Peyer's patch (tissue), 4 donors: Measurements from ENCODE around the gene UBD. TPM values are rescaled to one million over a fixed set of nuclear protein-coding genes. Genes with fewer than 3 reads are reported as not detected.

Experiments used
- DNase-seq, 3 donors: peaks; one replicate each; pipeline ENCODE4 v3.0.0-alpha.2; 2017 to 2019
- H3K27ac ChIP-seq, 4 donors: fragments of 200-600 bp; sonication (generic); one replicate each; pipeline ENCODE4 v1.5.1; 2016 to 2019
- H3K27me3 ChIP-seq, 2 donors: fragments of 200-600 bp; sonication (generic); one replicate each; pipeline ENCODE4 v1.5.1; 2019
- H3K36me3 ChIP-seq, 3 donors: fragments of 200-600 bp; sonication (generic); one replicate each; pipeline ENCODE4 v1.5.1; 2016 to 2019
- H3K4me1 ChIP-seq, 4 donors: fragments of 200-600 bp; sonication (generic); one replicate each; pipeline ENCODE4 v1.5.1; 2016 to 2019
- H3K4me3 ChIP-seq, 4 donors: fragments of 200-600 bp; sonication (generic); 1 replicate in 3 of 4; 2 replicates in 1 of 4; pipeline ENCODE4 v1.5.1; 2016 to 2019; ENCODE audit warnings: mild to moderate bottlenecking in 1 of 4
- H3K9me3 ChIP-seq, 4 donors: fragments of 200-600 bp; sonication (generic); one replicate each; pipeline ENCODE4 v1.5.1; 2016 to 2019; ENCODE audit warnings: mild to moderate bottlenecking in 1 of 4
- POLR2A ChIP-seq, 2 donors: fragments of 450-650 bp; IDR thresholded peaks; one replicate each; pipeline ENCODE4 v1.5.1; 2017; ENCODE audit warnings: antibody characterized with exemption in 2 of 2, mild to moderate bottlenecking in 2 of 2, moderate library complexity in 2 of 2
- total RNA-seq, 4 donors: library from RNA; depleted of rRNA; stranded (reverse); fragments of >200 nt; gene quantifications; one replicate each; pipeline ENCODE4 v1.1.0, GENCODE V29; 2016
- TF ChIP-seq, protein P1 (sequence below), 6 experiments: fragments of 450-650 bp in 4 of 6; fragments of 200-600 bp in 2 of 6; sonication (generic) in 1 of 6; IDR thresholded peaks; one replicate each; pipeline ENCODE4 v1.5.1; 2017 to 2019; ENCODE audit warnings: antibody characterized with exemption in 6 of 6, mild to moderate bottlenecking in 3 of 6, moderate library complexity in 1 of 6

UBD gene
- total RNA-seq, 4 donors from 2014 or later, result 1.6 to 24.8 (median 2.0) TPM

DNA sequence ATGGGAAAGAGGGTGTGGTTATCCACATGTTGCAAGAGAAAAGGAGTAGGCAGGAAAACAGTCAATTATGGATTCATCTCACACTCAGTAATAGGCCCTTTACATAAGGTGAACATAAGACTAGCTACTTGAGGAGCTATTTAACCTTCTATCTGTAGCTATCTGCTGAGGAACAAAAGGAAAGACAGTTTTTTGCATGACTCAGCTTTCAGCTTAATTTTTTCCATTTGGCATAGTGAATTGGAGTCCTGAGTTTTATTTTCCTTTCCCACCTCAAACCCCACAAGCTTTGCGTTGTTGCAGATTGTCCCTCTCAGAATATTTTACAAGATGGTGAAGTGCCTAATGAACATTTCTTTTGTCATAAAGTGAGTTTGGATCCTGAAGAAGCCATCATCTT lies 32.4 kb downstream of the UBD start:
- Histone ChIP-seq H3K27ac (no peak overlapping the region), H3K9me3 (no peaks in the 10 kb centered on the region), H3K27me3 (no peaks in the 10 kb centered on the region), H3K36me3 (no peaks in the 10 kb centered on the region), H3K4me3 (no peak overlapping the region), H3K4me1 (no peaks in the 10 kb centered on the region)
- TF ChIP-seq POLR2A (IDR thresholded peaks at IDR 0.05), result no peak
- TF ChIP-seq, protein P1, sequence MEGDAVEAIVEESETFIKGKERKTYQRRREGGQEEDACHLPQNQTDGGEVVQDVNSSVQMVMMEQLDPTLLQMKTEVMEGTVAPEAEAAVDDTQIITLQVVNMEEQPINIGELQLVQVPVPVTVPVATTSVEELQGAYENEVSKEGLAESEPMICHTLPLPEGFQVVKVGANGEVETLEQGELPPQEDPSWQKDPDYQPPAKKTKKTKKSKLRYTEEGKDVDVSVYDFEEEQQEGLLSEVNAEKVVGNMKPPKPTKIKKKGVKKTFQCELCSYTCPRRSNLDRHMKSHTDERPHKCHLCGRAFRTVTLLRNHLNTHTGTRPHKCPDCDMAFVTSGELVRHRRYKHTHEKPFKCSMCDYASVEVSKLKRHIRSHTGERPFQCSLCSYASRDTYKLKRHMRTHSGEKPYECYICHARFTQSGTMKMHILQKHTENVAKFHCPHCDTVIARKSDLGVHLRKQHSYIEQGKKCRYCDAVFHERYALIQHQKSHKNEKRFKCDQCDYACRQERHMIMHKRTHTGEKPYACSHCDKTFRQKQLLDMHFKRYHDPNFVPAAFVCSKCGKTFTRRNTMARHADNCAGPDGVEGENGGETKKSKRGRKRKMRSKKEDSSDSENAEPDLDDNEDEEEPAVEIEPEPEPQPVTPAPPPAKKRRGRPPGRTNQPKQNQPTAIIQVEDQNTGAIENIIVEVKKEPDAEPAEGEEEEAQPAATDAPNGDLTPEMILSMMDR (IDR thresholded peaks at IDR 0.05), result no peak
- no peak for DNase-seq

DNA sequence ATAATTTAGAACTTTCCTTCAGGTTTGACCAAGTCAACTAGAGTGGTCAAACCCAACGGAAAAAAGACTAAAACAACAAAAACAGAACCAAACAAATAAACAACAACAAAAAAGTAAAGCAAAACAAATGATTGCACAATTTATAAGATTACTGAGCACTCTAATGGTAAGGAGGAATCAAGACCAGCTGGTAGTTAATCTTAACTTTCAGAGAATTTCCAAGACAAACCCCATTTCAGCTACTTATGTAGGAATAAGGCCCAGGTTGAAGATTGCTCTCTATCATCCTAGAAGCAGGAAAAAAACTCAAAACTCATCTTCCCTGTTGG lies 34.3 kb downstream of the UBD start:
- H3K27me3 ChIP-seq, result no peaks in the 10 kb centered on the region
- no peaks in the 10 kb centered on the region for H3K9me3 ChIP-seq
- H3K4me3 ChIP-seq, result no peak overlapping the region
- no peak overlapping the region for H3K27ac ChIP-seq
- H3K4me1 ChIP-seq, result no peaks in the 10 kb centered on the region
- DNase-seq, result no peak
- TF ChIP-seq, protein P1 (IDR thresholded peaks at IDR 0.05), result no peak
- no peak for TF ChIP-seq POLR2A (IDR thresholded peaks at IDR 0.05)
- H3K36me3 ChIP-seq, result no peaks in the 10 kb centered on the region

DNA sequence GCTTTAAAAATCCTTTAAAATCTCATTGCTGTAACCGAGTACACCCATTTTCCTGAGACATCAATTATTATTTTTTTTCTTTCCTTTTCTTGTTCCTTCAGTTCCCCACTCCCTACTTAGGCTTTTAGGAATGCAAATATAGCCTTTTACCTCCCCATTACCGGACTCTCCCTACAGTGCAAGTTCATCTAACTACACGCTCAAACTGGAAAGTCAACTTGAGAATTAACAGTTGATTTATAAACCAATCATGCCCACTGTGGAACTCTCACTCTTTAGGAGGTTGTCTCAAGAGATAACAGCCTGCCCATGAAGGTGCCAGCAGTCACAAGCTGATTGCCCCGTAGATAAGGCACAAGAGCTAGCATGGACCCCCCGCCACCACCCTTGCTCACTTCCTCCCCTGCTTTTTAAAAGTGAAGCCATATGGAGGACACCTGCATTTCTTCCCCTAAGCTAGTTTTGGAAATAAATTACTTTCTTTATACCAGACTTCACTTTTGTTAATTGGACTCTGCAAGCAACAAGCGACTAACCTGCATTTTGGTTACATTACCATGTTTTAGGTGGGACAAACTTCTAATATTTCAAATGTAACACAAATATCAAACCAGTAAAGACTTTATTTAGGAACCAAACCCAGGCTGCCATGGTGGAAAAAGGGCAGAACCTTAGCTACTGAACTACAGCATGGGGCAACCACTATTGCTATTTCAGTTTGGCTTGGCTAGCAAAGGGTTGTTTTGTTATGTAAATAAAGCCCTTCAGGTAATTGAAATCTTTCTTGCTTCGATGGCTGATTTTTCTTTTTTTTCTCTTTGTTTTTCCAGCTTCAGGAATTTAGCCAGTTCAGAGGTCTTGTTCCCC lies 34.9 kb downstream of the UBD start:
- H3K27me3 ChIP-seq, result no peaks in the 10 kb centered on the region
- no peaks in the 10 kb centered on the region for H3K4me1 ChIP-seq
- TF ChIP-seq, protein P1 (IDR thresholded peaks at IDR 0.05), result no peak
- TF ChIP-seq POLR2A (IDR thresholded peaks at IDR 0.05), result no peak
- no peaks in the 10 kb centered on the region for H3K36me3 ChIP-seq
- no peak for DNase-seq
- H3K9me3 ChIP-seq, result no peaks in the 10 kb centered on the region
- H3K27ac ChIP-seq, result no peak overlapping the region
- H3K4me3 ChIP-seq, result no peak overlapping the region

DNA sequence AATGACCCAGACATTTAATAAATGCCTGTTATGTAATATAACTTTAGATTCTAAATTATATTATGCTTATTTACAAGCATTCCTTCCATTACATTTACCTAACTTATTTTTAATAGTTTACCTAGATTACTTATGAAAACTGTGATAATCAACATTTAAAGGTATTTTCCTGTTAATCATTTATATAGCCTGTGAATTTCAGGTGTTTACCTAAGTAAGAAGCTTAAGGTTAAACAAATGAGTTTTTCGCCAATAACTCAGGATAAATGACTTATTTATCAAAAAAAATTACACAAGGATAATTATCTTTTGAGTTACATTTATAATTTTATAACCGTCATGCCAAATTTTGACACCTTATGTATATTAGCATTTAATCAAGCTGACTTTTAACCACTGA lies 35.5 kb downstream of the UBD start:
- no peak overlapping the region for H3K27ac ChIP-seq

DNA sequence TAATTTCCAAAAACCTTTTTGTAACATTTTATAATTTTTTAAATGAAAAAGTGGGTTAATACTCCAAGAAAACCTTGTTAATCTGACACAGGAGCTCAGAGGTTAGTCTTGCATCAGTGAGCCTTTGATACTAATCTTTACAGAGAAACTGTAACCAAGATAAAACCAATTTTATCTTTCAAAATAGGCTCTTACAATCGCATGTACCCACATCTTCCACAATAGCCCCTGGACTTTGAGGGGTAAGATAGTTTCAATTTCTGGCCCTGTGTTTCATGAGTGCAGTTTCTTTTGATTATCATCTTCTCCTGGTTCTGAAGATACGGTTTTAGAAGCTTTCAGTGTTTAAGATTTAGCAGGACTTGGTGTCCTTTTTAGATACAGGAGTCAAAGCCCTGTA lies 37.3 kb downstream of the UBD start:
- no peak overlapping the region for H3K4me3 ChIP-seq
- no peak overlapping the region for H3K27ac ChIP-seq
- no peak for TF ChIP-seq POLR2A (IDR thresholded peaks at IDR 0.05)
- TF ChIP-seq, protein P1 (IDR thresholded peaks at IDR 0.05), result no peak
- no peak for DNase-seq
- no peaks in the 10 kb centered on the region for H3K4me1 ChIP-seq
- no peaks in the 10 kb centered on the region for H3K36me3 ChIP-seq
- H3K9me3 ChIP-seq, result no peaks in the 10 kb centered on the region
- H3K27me3 ChIP-seq, result no peaks in the 10 kb centered on the region

More for the DNA sequence above, 35.5 kb downstream of the UBD start:
- no peak for DNase-seq
- H3K27me3 ChIP-seq, result no peaks in the 10 kb centered on the region
- no peaks in the 10 kb centered on the region for H3K36me3 ChIP-seq
- no peaks in the 10 kb centered on the region for H3K9me3 ChIP-seq
- no peaks in the 10 kb centered on the region for H3K4me1 ChIP-seq
- TF ChIP-seq, protein P1 (IDR thresholded peaks at IDR 0.05), result no peak
- H3K4me3 ChIP-seq, result no peak overlapping the region
